Ishikawa (cell line): ENCODE results near the gene SLN.

Source experiments
- CEBPB ChIP-seq: IDR thresholded peaks from 2 replicates; pipeline ENCODE4 v1.6.1; 2012
- CREB1 ChIP-seq: IDR thresholded peaks from 2 replicates; pipeline ENCODE4 v1.6.1; 2012; ENCODE audit warnings: low read depth
- EGR1 ChIP-seq: IDR thresholded peaks from 2 replicates; pipeline ENCODE4 v1.6.1; 2012
- EP300 ChIP-seq: IDR thresholded peaks from 2 replicates; pipeline ENCODE4 v1.6.1; 2012; ENCODE audit warnings: borderline replicate concordance
- FOXM1 ChIP-seq: IDR thresholded peaks from 2 replicates; pipeline ENCODE4 v1.6.1; 2012; ENCODE audit warnings: low read depth, borderline replicate concordance
- MAX ChIP-seq: IDR thresholded peaks from 2 replicates; pipeline ENCODE4 v1.6.1; 2012
- NFIC ChIP-seq: IDR thresholded peaks from 2 replicates; pipeline ENCODE4 v1.6.1; 2012
- RAD21 ChIP-seq: IDR thresholded peaks from 2 replicates; pipeline ENCODE4 v1.6.1; 2012; ENCODE audit warnings: low read depth
- REST ChIP-seq: IDR thresholded peaks from 2 replicates; pipeline ENCODE4 v1.6.1; 2012; ENCODE audit warnings: low read depth, mild to moderate bottlenecking
- TAF1 ChIP-seq: IDR thresholded peaks from 2 replicates; pipeline ENCODE4 v1.6.1; 2012; ENCODE audit warnings: low read depth, mild to moderate bottlenecking
- TCF12 ChIP-seq: IDR thresholded peaks from 2 replicates; pipeline ENCODE4 v1.6.1; 2012; ENCODE audit warnings: low read depth
- TEAD4 ChIP-seq: IDR thresholded peaks from 2 replicates; pipeline ENCODE4 v1.6.1; 2012
- USF1 ChIP-seq: IDR thresholded peaks from 2 replicates; pipeline ENCODE4 v1.6.1; 2012
- YY1 ChIP-seq: IDR thresholded peaks from 2 replicates; pipeline ENCODE4 v1.6.1; 2012; ENCODE audit warnings: low read depth
- ZBTB7A ChIP-seq: IDR thresholded peaks from 2 replicates; pipeline ENCODE4 v1.6.1; 2012; ENCODE audit warnings: low read depth

SLN gene

GRCh38 chr11:107732689-107733051, 20.8 kb upstream of the SLN start:
- TF ChIP-seq TAF1 (no peak), FOXM1 (no peak), MAX (no peak), USF1 (no peak), CEBPB (no peak), RAD21 (no peak), ZBTB7A (no peak), YY1 (no peak), TCF12 (no peak)

- TF ChIP-seq FOXM1 (no peak), RAD21 (no peak), USF1 (no peak), ZBTB7A (no peak)
Observed at GRCh38 chr11:107731941-107732688, 20.3 kb upstream of the SLN start.

- TF ChIP-seq RAD21 (no peak), REST (no peak)
Observed at GRCh38 chr11:107722662-107723061, 10.8 kb upstream of the SLN start.

GRCh38 chr11:107721207-107721606, 9.4 kb upstream of the SLN start:
- no peak for TF ChIP-seq ZBTB7A

GRCh38 chr11:107720303-107720774, 8.5 kb upstream of the SLN start:
- TF ChIP-seq FOXM1: no peak
- no peak for TF ChIP-seq EGR1
- no peak for TF ChIP-seq TCF12
- TF ChIP-seq CREB1: no peak

- no peak for TF ChIP-seq YY1
- TF ChIP-seq RAD21: no peak
- TF ChIP-seq REST: no peak
- TF ChIP-seq USF1: no peak
- TF ChIP-seq MAX: no peak
- no peak for TF ChIP-seq EP300
- TF ChIP-seq TCF12: no peak
- TF ChIP-seq EGR1: no peak
Observed at GRCh38 chr11:107719557-107720302, 7.9 kb upstream of the SLN start.

GRCh38 chr11:107719073-107719472, 7.2 kb upstream of the SLN start:
- TF ChIP-seq TEAD4: no peak
- no peak for TF ChIP-seq NFIC
- TF ChIP-seq CREB1: no peak
- TF ChIP-seq YY1: no peak
- no peak for TF ChIP-seq TCF12
- no peak for TF ChIP-seq EP300
- TF ChIP-seq ZBTB7A: no peak
- TF ChIP-seq CEBPB: no peak
- TF ChIP-seq TAF1: no peak
- TF ChIP-seq RAD21: no peak
- TF ChIP-seq MAX: no peak
- no peak for TF ChIP-seq REST
- no peak for TF ChIP-seq FOXM1
- no peak for TF ChIP-seq EGR1
- no peak for TF ChIP-seq USF1
